ENCODE data around the gene WDR72. TPM values are rescaled to one million over a fixed set of nuclear protein-coding genes. Genes with fewer than 3 reads are reported as not detected.

The WDR72 gene
- total and polyA plus RNA-seq, 2 of the 8 experiments (the other 6 are each of a cell fraction or from before 2014, with no cell fraction given): 1.2 to 1.9 TPM

DNA sequence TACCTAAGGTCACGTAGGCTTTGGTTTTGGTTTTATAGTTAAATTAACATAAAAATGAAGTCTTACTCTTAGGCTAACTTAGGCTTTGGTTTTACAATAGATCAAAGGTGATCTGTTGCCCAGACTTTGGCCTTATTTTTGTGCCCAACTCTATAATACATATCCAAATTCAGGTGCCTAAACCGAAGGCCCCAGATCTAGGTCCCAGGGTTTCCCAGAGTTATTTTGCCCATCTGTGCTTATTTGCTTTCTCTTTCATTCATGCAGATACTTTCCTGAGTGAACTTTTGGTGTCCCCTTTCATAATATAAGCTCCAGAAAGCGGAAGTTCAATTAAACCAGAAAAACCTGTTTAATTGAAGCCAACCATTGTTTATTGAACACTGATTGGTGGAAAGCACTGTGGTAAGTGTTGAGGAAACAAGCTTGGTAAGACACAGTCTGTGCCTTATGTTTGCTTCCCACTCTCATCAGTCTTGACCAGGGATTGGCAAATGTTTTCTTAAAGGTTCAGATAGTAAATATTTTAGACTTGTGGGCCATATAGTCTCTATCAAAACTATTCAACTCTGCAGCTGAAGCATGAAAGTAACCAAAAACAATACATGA lies 209.7 kb downstream of the WDR72 start:
- H3K56ac ChIP-seq (replicated peaks; ENCODE audit: insufficient read length, low read depth, low read length): no peak overlapping the region
- H2BK20ac ChIP-seq (ENCODE audit: low read length): no peak overlapping the region
- ChIA-PET CTCF (ENCODE audit: partially characterized antibody) (interaction anchor here (0.6 to 1.0 kb wide), 4 partner anchors 37 to 447 kb away, joined by 3 read pairs; no protein-coding TSS in a partner anchor), POLR2A (ENCODE audit: partially characterized antibody) (interaction anchor here (0.7 kb wide), 1 partner anchor 396 kb away, joined by 3 read pairs; no protein-coding TSS in a partner anchor)
- no peak overlapping the region for H3K18ac ChIP-seq (ENCODE audit: extremely low read depth, low read length)
- no peak overlapping the region for H4K8ac ChIP-seq (ENCODE audit: extremely low read depth, insufficient read depth, low read length)
- H2BK120ac ChIP-seq (replicated peaks; ENCODE audit: low read depth, low read length): no peak overlapping the region
- H3K9me3 ChIP-seq (ENCODE audit: insufficient read depth in 2 of 2, low read depth in 1 of 2, low read length in 1 of 2): no peaks in the 10 kb centered on the region
- H3K14ac ChIP-seq (ENCODE audit: insufficient read length): no peak overlapping the region
- no peaks in the 10 kb centered on the region for H3K79me1 ChIP-seq (ENCODE audit: low read depth, low read length)
- H4K91ac ChIP-seq (replicated peaks; ENCODE audit: insufficient read length, low read length): no peak overlapping the region
- H3K36me3 ChIP-seq (ENCODE audit: control insufficient read depth in 2 of 4, insufficient read depth in 4 of 4, low read length in 3 of 4): no peaks in the 10 kb centered on the region
- H3K27me3 ChIP-seq (replicated peaks in 1 of 4; ENCODE audit: control insufficient read depth in 3 of 4, extremely low read depth in 1 of 4, insufficient read depth in 3 of 4, low read length in 3 of 4): peaks cover 0 to 1% (median 0%) of the 10 kb centered on the region in 4 experiments; a peak in 2 of 7 replicates
- no peak overlapping the region for H2BK15ac ChIP-seq (ENCODE audit: low read length)
- WGBS, 2 experiments (ENCODE audit: extremely low coverage in 1 of 2, insufficient coverage in 1 of 2, insufficient read length in 1 of 2, insufficient replicate concordance in 2 of 2, low coverage in 1 of 2, low lambda C conversion rate in 2 of 2, missing lambda C conversion rate in 1 of 2): 72% methylated on average over 3 of the region's 3 CpGs; no CpG with 5 or more reads in 1 of the 2 experiments
- H2BK12ac ChIP-seq (ENCODE audit: low read depth, low read length): no peak overlapping the region
- DNase-seq (ENCODE audit: low read depth in 1 of 2, low spot score in 2 of 2) (no peak), FAIRE-seq (peak; percentile 28)
- no peak overlapping the region for H2BK5ac ChIP-seq (ENCODE audit: low read depth, low read length)
- H4K5ac ChIP-seq (ENCODE audit: insufficient read length, low read depth, low read length): no peak overlapping the region
- H2AFZ ChIP-seq (ENCODE audit: low read length): no peak overlapping the region
- H3K4me2 ChIP-seq (ENCODE audit: insufficient read depth in 1 of 2, low read depth in 2 of 2, low read length in 2 of 2): no peak overlapping the region
- H3K27ac ChIP-seq (ENCODE audit: low read depth, low read length): no peak overlapping the region
- H3K9ac ChIP-seq (replicated peaks in 1 of 4; ENCODE audit: extremely low read depth in 1 of 4, low read depth in 3 of 4, low read length in 3 of 4): no peak overlapping the region
- H3K4ac ChIP-seq (replicated peaks; ENCODE audit: insufficient read length, low read depth, low read length): no peak overlapping the region
- H4K20me1 ChIP-seq (replicated peaks in 1 of 2; ENCODE audit: control insufficient read depth in 1 of 2, insufficient read depth in 2 of 2, low read length in 2 of 2): no peaks in the 10 kb centered on the region
- H3K23me2 ChIP-seq (ENCODE audit: low read depth, low read length): no peaks in the 10 kb centered on the region
- no peaks in the 10 kb centered on the region for H3K79me2 ChIP-seq (ENCODE audit: control insufficient read depth in 1 of 2, insufficient read depth in 2 of 2, low read length in 2 of 2)
- no peak overlapping the region for H3K4me3 ChIP-seq (ENCODE audit: extremely low read depth in 1 of 4, insufficient read depth in 2 of 4, low read depth in 3 of 4, low read length in 4 of 4)
- H2AK5ac ChIP-seq (ENCODE audit: low read depth, low read length): no peak overlapping the region
- H3K23ac ChIP-seq (ENCODE audit: insufficient read length): no peak overlapping the region
- H3K4me1 ChIP-seq (replicated peaks in 1 of 4; ENCODE audit: control insufficient read depth in 3 of 4, insufficient read depth in 4 of 4, low read length in 3 of 4): peaks cover 0 to 6% (median 0%) of the 10 kb centered on the region in 4 experiments; a peak in 1 of 7 replicates
- TF ChIP-seq, protein P1, sequence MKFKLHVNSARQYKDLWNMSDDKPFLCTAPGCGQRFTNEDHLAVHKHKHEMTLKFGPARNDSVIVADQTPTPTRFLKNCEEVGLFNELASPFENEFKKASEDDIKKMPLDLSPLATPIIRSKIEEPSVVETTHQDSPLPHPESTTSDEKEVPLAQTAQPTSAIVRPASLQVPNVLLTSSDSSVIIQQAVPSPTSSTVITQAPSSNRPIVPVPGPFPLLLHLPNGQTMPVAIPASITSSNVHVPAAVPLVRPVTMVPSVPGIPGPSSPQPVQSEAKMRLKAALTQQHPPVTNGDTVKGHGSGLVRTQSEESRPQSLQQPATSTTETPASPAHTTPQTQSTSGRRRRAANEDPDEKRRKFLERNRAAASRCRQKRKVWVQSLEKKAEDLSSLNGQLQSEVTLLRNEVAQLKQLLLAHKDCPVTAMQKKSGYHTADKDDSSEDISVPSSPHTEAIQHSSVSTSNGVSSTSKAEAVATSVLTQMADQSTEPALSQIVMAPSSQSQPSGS (IDR thresholded peaks at IDR 0.05; ENCODE audit: low read length): no peak
- TF ChIP-seq TBP (IDR thresholded peaks at IDR 0.05; ENCODE audit: low read depth, low read length) (no peak), POLR2AphosphoS5 (IDR thresholded peaks at IDR 0.05; ENCODE audit: low read depth, low read length) (no peak), NRF1 (IDR thresholded peaks at IDR 0.05; ENCODE audit: low read depth, low read length) (no peak), JUN (IDR thresholded peaks at IDR 0.05; ENCODE audit: low read depth, low read length) (no peak), BRCA1 (IDR thresholded peaks at IDR 0.05; ENCODE audit: low read depth, low read length) (no peak), HDAC6 (IDR thresholded peaks at IDR 0.05; ENCODE audit: low read depth, low read length) (no peak), SIN3A (conservative IDR thresholded peaks at IDR 0.05 in 1 of 2, IDR thresholded peaks at IDR 0.05 in 1 of 2; ENCODE audit: low read depth in 1 of 2, low read length in 2 of 2) (no peak), ASH2L (IDR thresholded peaks at IDR 0.05; ENCODE audit: low read length) (no peak), NANOG (IDR thresholded peaks at IDR 0.05; ENCODE audit: insufficient read depth, low read depth, low read length, poor library complexity, severe bottlenecking) (no peak)
- TF ChIP-seq, protein P2, sequence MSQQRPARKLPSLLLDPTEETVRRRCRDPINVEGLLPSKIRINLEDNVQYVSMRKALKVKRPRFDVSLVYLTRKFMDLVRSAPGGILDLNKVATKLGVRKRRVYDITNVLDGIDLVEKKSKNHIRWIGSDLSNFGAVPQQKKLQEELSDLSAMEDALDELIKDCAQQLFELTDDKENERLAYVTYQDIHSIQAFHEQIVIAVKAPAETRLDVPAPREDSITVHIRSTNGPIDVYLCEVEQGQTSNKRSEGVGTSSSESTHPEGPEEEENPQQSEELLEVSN (IDR thresholded peaks at IDR 0.05): no peak
